ENCODE data around the gene MGAT5.

Gene MGAT5

DNA sequence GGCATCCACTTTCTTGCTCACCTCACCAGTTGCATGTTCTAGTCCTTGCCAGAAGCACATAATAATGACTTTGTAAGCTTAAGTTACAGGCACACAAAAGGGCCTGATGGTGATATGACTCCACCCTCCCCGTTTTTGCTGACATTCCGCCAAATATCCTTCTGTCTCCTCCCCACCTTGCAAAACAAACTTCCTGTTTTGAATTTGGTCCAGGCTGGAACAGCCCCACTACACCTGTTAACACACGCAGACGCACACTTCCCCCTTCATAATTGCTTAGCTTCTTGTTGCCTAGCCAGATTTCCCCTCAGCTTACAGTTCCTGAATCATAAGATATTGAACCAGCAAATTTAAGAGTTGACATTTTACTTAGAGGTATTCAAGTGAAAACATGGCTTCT, at the start of gene MGAT5:
Gene MGAT5, plus strand, starts transcription at position 269 of the 400 bp plus-strand sequence. CDS start 332 bp downstream, outside the sequence.
- DNase-seq, result no peak

DNA sequence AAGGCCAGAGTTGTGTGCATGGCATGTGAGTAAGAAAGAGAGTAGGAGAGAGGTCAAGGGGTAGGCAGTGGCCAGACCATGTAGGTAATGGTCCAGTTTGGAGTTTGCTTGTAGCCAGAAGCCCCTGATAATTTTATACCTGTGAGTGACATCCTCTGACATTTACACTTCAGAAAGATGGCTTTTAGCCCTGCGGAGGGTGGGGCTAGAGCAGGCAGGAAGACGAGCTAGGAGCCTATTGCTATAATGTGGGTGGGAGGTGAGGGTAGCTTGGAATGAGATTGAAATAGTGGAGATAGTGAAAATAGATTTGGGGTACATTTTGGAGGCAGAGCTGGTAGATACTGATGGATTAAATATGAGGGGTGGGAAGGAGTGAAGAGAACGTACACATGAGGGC, 48.8 kb upstream of the MGAT5 start:
- no peak for DNase-seq

DNA sequence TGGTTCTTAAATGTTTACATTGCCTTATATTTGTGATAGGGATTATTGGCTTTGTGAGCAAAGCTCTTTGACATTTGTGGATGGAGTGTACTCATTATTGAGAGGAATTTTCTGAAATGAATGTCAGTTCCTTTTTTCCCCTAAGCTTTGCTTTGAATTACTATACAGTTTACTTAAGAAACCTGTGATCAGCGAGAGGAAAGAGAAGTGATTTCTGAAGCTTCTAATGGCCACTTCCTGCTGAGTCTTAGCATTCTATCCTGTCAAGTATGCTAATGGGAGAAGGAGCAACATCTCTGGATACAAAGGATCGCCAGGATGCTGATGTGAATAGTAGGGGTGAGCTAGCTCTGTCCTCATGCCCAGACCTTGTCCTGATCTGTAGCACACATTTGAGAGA, 47.8 kb upstream of the MGAT5 start:
- no peak for DNase-seq

GRCh38 chr2:134206573-134206972, 47.3 kb upstream of the MGAT5 start:
- DNase-seq, result peak in 1 of 2 experiments; percentile 34

DNA sequence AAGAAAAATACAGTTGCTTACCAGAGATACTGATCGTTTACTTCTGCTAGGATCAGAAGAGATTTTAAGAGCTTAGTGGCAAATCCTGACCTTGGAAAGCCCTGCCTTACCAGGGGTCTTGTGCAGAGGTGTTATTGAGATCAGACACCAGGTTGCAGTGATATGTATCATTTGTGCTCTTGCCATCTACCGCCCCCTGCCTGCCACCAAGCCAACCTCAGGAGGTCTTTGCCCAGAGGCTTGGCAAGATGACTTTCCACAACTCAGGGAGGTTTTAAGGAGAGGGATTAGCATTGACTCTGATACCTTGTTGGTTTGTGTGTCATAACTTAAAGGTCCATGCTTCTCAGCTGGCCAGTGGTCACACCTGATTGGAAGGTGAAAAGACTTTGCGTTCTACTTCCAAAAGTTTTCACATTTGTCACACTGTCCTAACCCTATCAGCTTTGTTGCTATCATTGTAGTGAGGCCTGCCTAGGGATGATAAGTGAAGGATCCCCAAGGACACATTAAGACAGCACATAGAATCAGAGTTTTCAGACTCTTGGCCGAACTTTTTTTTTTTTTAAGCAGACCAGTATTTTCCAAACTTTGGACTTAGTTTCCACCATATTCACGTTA, 46.2 kb upstream of the MGAT5 start:
- DNase-seq, result peak; percentile 65 to 74

DNA sequence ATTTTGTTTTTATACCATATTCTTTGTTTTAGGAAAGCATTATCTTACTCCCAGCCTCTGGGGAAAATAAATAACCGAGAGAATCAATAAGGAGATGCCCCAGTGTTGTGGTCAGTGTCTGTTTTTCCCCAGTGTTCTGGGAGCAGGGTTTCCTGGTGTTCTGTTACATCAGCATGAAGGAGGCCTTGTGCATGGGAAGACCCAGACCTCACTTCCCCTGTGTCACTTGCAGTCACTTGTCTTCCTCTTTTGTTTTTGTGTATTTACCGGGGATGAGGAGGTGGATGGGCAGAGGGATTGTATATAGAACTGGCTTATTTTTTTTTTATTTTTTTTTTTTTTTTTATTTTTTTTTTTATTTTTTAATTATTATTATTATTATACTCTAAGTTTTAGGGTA, 45.0 kb upstream of the MGAT5 start:
- no peak for DNase-seq

DNA sequence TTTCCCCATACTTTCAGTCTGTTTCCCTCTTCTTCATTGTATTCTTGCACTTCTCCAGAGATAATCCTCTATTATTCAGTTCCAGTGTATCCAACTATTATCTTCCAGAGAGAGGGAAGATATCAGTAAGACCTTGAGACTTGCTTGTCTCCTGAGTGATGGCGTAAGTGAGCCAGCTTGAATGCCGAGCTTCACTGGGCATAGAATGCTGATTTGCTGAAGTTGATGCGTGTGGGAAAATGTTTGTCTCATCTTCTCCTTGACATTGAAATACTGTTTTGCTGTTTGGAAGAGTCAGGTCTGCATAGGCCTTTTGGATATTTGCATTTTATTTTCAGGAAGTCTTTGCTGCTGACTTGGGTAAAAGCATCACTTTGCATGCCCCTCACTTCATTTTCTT, 41.1 kb upstream of the MGAT5 start:
- DNase-seq, result no peak

DNA sequence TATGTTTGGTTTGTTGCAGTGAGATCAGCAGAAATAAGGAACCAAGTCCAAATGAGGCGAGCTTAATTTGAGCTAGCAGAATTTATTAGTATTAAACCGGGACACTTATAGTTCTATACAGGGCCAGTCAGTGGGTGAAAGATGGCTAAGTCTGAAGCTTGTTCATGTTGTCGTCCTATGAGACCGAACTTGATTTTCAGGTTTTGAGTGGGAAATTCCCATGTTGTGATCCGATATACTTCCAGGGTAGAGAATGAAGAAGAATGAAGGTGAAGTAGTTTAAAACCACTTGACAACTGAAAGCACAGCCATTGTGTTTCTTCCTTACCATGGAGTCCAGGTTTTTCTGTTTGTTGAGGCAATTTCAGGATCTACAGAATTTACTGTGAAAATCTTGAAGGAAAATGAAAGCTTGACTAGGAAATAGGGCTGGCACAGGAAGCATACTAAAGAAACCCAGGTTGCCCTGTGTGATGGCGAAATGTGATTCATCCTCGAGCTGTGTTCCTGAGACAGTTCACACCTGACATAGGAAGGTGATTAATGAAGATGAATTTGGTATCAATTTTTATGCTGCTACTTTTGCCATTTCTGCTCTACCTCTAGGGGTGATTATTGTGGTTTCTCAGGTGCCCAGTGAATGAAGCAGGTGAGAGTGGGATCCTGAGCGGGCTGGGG, 37.6 kb upstream of the MGAT5 start:
- DNase-seq, result no peak

DNA sequence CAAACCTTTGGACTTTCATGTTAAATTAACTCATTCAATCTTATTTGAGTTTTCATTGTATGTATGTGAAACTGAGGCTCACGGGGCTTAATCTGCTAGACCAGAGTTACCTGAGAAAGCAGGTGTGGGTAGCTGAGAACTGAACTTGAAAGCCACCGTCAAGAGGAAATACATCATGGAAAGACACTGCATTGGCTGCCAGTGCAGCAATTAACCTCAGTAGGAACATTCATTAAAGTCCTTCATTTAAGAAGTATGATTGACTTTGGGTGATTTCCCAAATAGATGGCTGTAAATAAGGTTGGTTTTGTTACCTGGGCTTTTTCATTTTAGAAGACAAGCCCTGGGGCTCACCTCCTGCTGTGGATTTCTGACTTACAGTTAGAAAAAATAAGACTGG, 36.5 kb upstream of the MGAT5 start:
- DNase-seq, result no peak

DNA sequence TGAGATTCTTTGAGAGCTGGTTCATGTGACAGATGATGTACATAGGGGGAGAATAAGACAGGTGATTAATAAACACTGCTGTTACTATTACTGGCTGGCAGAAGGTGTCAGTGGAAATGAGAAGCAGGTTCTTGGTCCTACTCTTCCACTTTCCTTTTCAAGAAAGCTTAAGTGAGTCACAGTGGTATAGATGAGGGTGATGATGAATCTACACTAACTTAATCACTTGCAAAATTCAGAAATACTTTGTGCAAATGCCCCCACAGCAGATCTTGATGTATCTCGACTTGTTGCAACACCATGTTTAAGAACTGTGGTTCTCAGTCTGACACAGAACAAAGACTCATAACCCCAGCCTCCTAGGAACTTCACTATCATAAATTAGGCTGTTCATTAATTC, 35.9 kb upstream of the MGAT5 start:
- no peak for DNase-seq

DNA sequence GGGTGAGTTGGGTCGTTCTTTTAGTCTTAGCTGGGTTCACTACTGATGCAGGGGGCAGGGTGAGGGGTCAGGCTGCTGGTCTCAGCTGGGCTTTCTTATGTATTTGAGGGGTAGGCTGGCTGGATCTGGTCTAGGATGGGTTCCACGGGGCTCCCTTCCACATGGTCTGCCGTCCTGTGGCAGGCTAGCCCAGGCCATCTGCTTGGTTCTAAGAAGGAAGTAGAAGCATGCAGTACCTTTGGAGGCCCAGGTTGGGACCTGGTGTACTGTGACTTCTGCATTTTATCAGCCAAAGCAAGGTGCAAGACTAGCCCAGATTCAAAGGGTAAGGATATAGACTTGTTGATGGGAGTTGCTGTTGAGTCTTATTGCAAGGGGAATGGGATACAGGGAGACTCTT, 35.5 kb upstream of the MGAT5 start:
- no peak for DNase-seq

- DNase-seq, result peak in 1 of 2 experiments; percentile 38
Measured at GRCh38 chr2:134218930-134219658, 34.8 kb upstream of the MGAT5 start.

GRCh38 chr2:134220344-134220974, 33.4 kb upstream of the MGAT5 start:
- no peak for DNase-seq

DNA sequence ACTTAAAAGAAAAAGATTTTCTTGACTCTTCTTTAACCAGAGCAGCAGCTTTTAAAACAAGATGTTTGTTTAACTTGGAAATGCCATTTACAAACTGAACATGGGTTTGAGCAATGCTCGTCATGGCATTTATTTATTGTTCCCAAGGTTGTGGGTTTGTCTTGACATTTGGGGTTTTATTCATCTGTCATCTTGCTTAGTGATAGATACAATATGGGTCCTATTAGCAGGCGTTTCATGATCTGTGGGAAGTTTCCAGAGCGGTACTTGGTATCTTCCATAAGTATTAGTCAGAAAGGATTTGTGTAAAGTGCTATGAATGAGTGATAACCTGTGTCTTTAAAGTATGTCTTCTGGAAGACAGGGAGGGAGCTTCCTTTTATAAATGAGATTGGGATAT, 29.9 kb upstream of the MGAT5 start:
- DNase-seq, result no peak

DNA sequence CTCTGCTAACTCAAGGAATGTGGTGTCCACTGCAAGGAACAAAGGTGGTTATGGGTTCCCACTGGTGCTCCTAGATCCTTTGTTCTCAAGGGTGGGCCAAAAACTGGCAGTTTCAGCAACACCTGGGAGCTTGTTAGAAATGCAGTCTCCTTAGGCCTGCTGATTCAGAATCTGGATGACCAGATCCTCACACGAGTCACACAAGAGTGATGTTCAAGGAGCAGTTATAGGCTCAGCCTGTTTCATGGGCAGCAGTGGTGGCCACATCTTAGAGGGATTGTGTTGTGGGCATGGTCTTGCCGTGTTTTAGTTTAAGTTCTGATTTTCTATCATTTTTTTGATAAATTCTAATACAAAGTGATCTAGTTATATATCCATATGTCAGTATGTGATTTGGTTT, 28.7 kb upstream of the MGAT5 start:
- DNase-seq, result no peak

DNA sequence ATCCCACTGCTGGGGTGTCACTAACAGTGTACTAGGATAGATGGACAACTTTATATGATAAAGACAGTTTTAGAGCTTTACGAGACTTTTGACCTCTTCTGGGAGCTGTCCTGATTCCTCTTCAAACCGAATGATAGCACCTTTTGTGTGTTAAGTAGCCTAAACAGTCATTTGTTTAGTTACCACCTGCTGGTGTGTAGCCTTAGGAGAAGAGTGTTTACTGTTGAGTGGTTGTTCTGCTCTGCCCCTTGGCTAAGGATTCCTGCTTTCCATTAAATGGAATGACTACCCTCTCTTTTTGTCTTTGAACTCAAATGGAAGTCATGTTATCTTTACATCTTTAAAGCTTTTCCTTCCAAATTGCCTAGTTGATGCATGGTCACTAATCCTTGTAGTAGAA, 28.0 kb upstream of the MGAT5 start:
- DNase-seq, result no peak

DNA sequence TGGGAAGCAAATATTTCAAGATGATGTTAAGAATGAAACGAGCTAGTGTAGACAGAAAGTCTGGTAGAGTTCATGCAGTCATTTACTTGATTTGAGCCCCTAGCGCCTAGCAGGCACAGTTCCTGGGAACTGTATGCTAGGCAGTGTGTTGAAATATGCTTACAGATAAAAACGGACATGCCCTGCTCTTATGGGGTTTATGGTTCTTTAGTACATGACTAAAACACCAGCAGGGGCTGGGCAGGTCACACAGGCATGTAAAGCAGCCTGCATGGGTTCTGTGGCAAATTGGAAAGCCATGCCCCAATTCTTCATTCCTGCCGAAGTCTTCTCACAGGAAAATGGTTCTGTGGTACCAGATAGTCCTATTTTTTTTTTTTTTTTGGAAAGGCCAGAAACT, 27.3 kb upstream of the MGAT5 start:
- DNase-seq, result no peak

GRCh38 chr2:134227666-134228065, 26.2 kb upstream of the MGAT5 start:
- no peak for DNase-seq

DNA sequence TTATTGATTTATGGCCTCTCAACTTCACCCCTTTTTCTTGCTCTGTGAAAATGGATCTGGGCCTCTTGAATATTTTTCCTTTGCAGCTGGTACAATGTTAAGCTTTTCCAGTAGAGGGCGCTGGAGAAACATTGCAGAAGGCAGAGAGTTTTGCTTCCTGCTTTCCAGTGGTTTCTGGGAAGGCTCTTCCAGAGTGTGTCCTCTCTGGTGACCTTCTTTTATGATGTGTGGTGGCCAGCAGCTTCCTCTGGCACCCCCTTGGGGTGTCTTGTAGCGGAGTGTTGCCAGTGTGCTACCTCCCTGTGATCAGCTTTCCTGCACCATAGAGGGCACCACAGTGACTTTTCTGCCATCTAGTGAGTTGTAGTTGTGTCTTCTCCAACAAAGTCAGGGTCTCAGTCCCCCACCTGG, 25.4 kb upstream of the MGAT5 start:
- DNase-seq, result no peak

DNA sequence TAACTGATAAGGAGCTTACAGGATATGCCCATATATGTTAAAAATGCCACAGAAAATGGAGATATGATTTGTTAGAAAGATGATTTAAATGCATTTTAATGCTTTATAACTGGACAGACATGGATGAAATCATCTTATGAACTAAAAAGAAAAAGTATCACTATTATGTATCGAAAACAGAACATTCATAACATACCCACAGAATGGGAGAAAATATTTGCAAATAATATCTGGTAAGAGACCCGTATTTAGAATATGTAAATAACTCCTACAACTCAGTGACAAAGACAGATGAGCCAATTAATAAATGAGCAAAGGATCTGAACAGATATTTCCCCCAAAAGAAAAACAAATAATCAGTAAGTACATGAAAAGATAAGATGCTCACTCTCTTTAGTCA, 24.3 kb upstream of the MGAT5 start:
- no peak for DNase-seq

DNA sequence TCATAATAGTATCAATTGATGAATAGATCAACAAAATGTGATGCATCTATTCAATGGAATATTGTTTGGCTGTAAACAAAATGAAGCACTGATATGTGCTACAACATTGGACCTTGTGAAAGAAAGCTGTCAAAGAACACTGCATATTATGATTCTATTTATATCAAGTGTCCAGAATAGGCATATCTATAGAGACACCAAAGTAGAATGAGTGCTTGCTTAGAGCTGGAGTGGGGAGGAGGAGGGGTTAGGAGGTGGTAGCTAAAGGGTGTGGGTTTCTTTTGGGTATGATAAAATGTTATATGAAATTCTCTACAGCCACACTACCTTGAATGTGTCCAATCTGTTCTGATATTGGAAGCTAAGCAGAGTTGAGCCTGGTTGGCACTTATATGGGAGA, 23.0 kb upstream of the MGAT5 start:
- DNase-seq, result no peak

GRCh38 chr2:134231301-134231964, 22.4 kb upstream of the MGAT5 start:
- DNase-seq, result no peak

- no peak for DNase-seq
Measured at GRCh38 chr2:134231965-134232340, 21.9 kb upstream of the MGAT5 start.

Measured in activated CD4-positive, alpha-beta T cell treated with anti-CD3 and anti-CD28 coated beads, Interleukin-2, amount 50 U/mL, for 48 hours (primary cell).